Measurements from ENCODE around the gene FSIP2. TPM values are rescaled to one million over a fixed set of nuclear protein-coding genes. Genes with fewer than 3 reads are reported as not detected.

FSIP2 gene, protein sequence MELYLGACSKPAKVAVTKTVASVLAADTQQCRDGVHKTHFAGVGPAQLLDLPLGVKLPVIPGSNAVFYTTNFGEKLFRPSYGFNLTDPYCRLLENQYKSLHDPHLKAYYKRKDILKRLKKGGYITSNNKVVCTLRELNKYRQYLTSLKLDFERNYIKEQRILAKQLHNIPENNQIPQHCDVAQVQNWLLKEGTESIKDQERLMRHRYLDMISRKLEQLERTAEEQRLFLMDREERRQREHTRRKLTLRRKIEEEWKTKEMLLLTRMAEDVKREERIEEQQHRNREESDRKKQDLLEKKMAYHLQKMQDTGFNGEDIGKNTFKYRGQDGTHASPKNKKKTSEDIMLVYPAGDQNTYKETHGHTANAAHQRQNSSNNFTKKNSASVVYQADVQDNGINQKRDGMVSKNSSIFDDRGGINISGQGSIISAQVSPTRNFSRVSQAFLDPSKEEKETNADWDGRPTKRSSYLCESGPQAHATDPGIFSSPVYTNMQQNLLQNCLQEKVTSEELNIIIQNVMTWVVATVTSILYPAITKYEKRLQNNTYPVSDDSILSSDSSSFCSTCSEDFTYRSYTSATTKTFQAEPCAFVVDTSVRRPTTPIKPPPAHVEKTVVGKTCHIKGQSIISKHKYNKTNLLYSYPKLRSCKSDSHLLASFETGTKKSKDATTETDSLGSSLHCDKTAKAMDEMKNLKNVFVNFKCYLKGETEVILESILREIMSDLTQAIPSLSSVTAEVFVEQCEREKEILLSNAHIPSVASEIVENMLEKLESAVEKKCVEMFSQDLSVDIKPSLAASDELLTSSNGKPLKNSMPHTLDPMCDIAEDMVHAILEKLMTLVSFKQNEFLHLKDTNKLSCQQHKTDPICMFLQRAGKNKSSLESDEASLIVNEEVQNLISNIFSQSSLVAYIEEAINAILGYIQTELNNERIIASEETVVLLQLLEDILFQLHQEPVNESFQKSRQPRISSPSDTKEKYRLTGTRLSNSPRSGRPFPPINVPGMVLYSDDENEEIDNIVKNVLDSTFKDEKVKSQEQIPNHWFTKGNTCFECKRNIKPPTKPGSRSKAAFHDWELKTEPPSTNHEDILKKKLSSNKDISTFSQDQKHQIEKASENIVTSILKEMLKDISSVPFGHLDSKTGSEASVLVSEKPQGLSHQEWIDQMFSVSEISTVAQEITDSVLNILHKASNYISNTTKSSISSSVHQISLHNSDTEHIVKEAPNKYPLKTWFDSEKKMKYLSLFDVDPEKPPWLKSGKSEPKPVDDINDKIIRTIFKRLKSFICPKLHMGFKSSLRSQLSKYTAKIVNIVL (N-terminal part only)
- total RNA-seq: under 1 TPM; 0.33 to 0.94 (median 0.87) TPM

GRCh38 chr2:185738679-185739472 is at the start of gene FSIP2:
Gene FSIP2 (plus strand): TSS chr2:185738804. CDS start chr2:185738895, 91 bp downstream.
- TF ChIP-seq, protein P1, sequence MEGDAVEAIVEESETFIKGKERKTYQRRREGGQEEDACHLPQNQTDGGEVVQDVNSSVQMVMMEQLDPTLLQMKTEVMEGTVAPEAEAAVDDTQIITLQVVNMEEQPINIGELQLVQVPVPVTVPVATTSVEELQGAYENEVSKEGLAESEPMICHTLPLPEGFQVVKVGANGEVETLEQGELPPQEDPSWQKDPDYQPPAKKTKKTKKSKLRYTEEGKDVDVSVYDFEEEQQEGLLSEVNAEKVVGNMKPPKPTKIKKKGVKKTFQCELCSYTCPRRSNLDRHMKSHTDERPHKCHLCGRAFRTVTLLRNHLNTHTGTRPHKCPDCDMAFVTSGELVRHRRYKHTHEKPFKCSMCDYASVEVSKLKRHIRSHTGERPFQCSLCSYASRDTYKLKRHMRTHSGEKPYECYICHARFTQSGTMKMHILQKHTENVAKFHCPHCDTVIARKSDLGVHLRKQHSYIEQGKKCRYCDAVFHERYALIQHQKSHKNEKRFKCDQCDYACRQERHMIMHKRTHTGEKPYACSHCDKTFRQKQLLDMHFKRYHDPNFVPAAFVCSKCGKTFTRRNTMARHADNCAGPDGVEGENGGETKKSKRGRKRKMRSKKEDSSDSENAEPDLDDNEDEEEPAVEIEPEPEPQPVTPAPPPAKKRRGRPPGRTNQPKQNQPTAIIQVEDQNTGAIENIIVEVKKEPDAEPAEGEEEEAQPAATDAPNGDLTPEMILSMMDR (IDR thresholded peaks at IDR 0.05; ENCODE audit: low read depth): no peak

GRCh38 chr2:185689906-185690539 is 48.6 kb upstream of the FSIP2 start:
- TF ChIP-seq, protein P1 (IDR thresholded peaks at IDR 0.05; ENCODE audit: low read depth): no peak

DNA sequence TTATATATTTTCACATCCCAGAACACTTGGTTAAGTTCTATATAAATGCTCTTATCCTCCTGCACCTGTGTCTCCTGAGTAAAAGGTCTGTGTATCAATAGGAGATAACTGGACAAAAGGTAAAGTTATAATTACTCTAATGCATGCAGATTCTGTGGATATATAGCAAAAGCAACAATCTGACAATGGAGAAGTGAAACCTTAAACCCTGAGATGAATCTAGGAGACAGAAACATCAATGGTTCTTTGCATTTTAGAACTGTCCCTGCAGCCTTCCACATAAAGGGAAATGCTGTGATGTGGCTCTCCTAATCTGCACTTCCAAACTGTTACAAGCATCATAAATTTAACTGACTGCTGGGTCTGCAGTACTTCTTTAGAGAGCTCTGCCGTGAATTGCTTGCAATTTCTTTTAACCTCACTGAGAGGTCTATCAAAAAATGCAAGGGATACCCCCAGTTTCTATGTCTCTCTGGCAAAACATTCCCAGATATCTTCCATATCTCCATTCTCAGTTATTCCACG is 42.8 kb upstream of the FSIP2 start:
- TF ChIP-seq, protein P1 (IDR thresholded peaks at IDR 0.05; ENCODE audit: low read depth): no peak

- TF ChIP-seq, protein P1 (IDR thresholded peaks at IDR 0.05; ENCODE audit: low read depth): no peak
Observed at GRCh38 chr2:185700883-185701282, 37.7 kb upstream of the FSIP2 start.

GRCh38 chr2:185734658-185735057 is 3.9 kb upstream of the FSIP2 start:
- TF ChIP-seq, protein P1 (IDR thresholded peaks at IDR 0.05; ENCODE audit: low read depth): no peak

DNA sequence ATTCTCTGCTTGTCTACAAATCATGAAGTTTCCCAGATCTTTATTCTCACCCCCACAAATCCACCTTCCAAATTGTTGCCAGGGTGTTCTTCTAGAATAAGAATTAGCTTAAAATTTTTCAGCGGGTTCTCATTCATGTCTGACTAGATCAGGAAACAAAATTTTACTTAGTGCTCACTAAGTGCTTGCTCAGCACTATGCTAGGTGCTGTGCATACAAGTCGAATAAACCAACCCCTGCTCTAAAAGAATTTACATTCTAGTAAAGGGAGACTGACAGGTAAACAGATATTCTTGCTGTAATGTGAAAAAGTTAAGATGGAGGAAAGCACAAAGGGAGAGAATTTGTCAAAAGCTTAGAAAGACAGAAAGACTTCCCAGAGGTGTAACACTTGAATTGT is 2.4 kb upstream of the FSIP2 start:
- TF ChIP-seq, protein P1 (IDR thresholded peaks at IDR 0.05; ENCODE audit: low read depth): no peak

Measured in subcutaneous adipose tissue (tissue), 4 donors.